HUES6 (cell line): Measurements from ENCODE around the gene TMEM123.
A peak's percentile ranks its signal among the peaks of the same experiment; 100 is the strongest.

Source experiments
- H3K27ac ChIP-seq: 2 replicates; pipeline ENCODE4 v1.7.0; 2013; ENCODE audit warnings: low read depth, mild to moderate bottlenecking, low read length, inconsistent platforms
- H3K27me3 ChIP-seq: 2 replicates; pipeline ENCODE4 v1.6.1; 2013; ENCODE audit warnings: low read length; ENCODE audit not compliant: control insufficient read depth, insufficient read depth
- H3K36me3 ChIP-seq: 2 replicates; pipeline ENCODE4 v1.6.1; 2013; ENCODE audit warnings: low read length; ENCODE audit not compliant: control insufficient read depth, insufficient read depth
- H3K4me1 ChIP-seq: 2 replicates; pipeline ENCODE4 v1.6.1; 2013; ENCODE audit warnings: low read length; ENCODE audit not compliant: control insufficient read depth, insufficient read depth
- H3K4me3 ChIP-seq: 2 replicates; pipeline ENCODE4 v1.5.1; 2013; ENCODE audit warnings: low read depth, low read length
- H3K9ac ChIP-seq: one replicate; pipeline ENCODE4 v1.6.1; 2013; ENCODE audit warnings: mild to moderate bottlenecking, low read length
- H3K9me3 ChIP-seq: 2 replicates; pipeline ENCODE4 v1.6.1; 2013; ENCODE audit warnings: low read depth, low read length; ENCODE audit not compliant: control insufficient read depth, insufficient read depth

The TMEM123 gene

DNA sequence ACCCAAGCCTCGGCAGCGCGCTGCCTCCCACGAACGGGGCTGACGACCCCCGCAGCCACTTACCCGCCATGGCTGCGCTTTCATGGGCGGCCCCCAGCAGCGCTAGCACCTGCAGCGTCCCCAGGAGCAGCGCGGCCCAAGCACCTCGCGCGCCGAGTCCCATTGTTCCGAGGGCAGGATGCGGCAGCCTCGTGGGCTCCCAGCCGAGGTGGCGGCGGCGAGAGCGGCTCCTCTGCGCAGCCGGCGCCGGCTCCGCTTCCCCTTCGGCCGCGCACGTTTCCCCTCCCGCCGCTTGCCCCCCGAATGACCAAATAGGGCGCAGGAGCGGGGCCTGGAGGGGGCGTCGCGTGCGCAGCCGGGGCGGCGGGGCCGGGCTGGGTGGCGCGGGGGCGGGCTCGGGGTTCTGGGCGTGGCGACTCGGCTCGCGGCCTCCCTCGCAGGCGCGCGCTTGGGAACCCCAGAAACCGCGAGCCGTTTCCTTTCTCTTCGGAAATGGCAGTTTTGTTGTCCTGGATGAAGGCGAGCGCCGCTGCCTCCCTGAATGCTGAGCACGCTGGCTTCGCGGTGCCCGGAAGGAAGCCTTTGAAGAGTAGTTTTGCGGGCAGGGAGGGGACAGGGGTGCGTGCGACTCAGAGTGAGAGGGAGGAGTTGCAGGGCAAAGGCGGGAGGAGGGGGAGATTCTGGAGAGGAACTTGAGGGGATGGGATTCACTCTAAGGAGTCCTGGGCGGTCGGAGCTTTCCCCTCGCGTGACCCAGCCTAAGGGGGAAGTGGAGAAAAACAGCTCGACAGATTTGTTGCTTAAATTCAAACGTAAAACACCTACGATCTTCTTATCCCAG, at the start of gene TMEM123:
TSS of gene TMEM123 (minus strand) at position 305 of the 841 bp plus-strand sequence. CDS start at position 163, 142 bp downstream.
- Histone ChIP-seq H3K4me1 (peaks cover 40% of the 10 kb centered on the region), H3K36me3 (peaks cover 9% of the 10 kb centered on the region; the same call in 1 of the 2 replicates), H3K27me3 (peaks cover 8% of the 10 kb centered on the region; the same call in 1 of the 2 replicates)

GRCh38 chr11:102500829-102501228, 48.3 kb upstream of the TMEM123 start:
- H3K27me3 ChIP-seq = no peaks in the 10 kb centered on the region
- H3K9me3 ChIP-seq = no peaks in the 10 kb centered on the region
- H3K4me3 ChIP-seq = no peak overlapping the region
- H3K36me3 ChIP-seq = no peaks in the 10 kb centered on the region
- no peak overlapping the region for H3K9ac ChIP-seq
- peaks cover 3% of the 10 kb centered on the region; the same call in 1 of the 2 replicates for H3K4me1 ChIP-seq
- H3K27ac ChIP-seq = no peak overlapping the region

More for the DNA sequence above, at the start of gene TMEM123:
- peak within 1 kb of the TSS; percentile 91 for H3K4me3 ChIP-seq
- H3K9ac ChIP-seq = peak within 1 kb of the TSS; percentile 87
- peak within 1 kb of the TSS; percentile 77 for H3K27ac ChIP-seq
- no peaks in the 10 kb centered on the region for H3K9me3 ChIP-seq

GRCh38 chr11:102499931-102500330, 47.4 kb upstream of the TMEM123 start:
- H3K27ac ChIP-seq = no peak overlapping the region
- peaks cover 6% of the 10 kb centered on the region; the same call in 1 of the 2 replicates for H3K4me1 ChIP-seq
- H3K9ac ChIP-seq = no peak overlapping the region
- no peaks in the 10 kb centered on the region for H3K27me3 ChIP-seq
- H3K4me3 ChIP-seq = no peak overlapping the region
- no peaks in the 10 kb centered on the region for H3K36me3 ChIP-seq
- no peaks in the 10 kb centered on the region for H3K9me3 ChIP-seq

DNA sequence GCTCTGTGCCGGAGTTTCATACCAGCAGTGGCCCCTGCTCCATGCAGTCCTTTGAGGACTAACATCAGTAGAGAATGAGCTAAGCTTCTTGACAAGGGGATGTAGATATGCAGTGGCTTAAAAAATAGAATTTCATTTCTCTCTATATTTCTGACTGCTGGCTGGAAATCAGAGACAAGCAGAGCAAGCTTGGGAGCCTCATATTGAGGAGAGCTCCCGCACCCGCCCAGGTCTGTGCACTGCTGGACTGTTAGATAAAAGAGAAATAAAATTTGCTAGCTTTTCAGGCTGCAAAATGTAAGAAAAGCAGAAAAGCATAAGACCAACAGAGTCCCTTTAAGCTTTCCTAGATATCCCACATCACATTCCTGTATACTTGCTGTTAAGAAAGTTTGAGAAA, 46.6 kb upstream of the TMEM123 start:
- Histone ChIP-seq H3K4me1 (peaks cover 6% of the 10 kb centered on the region; the same call in 1 of the 2 replicates), H3K9me3 (no peaks in the 10 kb centered on the region), H3K4me3 (no peak overlapping the region), H3K27me3 (no peaks in the 10 kb centered on the region), H3K9ac (no peak overlapping the region), H3K36me3 (no peaks in the 10 kb centered on the region), H3K27ac (no peak overlapping the region)

- no peak overlapping the region for H3K9ac ChIP-seq
- H3K9me3 ChIP-seq = no peaks in the 10 kb centered on the region
- H3K4me3 ChIP-seq = no peak overlapping the region
- peaks cover 6% of the 10 kb centered on the region; the same call in 1 of the 2 replicates for H3K4me1 ChIP-seq
- no peaks in the 10 kb centered on the region for H3K36me3 ChIP-seq
- no peaks in the 10 kb centered on the region for H3K27me3 ChIP-seq
- no peak overlapping the region for H3K27ac ChIP-seq
Observed at GRCh38 chr11:102497061-102497460, 44.5 kb upstream of the TMEM123 start.

DNA sequence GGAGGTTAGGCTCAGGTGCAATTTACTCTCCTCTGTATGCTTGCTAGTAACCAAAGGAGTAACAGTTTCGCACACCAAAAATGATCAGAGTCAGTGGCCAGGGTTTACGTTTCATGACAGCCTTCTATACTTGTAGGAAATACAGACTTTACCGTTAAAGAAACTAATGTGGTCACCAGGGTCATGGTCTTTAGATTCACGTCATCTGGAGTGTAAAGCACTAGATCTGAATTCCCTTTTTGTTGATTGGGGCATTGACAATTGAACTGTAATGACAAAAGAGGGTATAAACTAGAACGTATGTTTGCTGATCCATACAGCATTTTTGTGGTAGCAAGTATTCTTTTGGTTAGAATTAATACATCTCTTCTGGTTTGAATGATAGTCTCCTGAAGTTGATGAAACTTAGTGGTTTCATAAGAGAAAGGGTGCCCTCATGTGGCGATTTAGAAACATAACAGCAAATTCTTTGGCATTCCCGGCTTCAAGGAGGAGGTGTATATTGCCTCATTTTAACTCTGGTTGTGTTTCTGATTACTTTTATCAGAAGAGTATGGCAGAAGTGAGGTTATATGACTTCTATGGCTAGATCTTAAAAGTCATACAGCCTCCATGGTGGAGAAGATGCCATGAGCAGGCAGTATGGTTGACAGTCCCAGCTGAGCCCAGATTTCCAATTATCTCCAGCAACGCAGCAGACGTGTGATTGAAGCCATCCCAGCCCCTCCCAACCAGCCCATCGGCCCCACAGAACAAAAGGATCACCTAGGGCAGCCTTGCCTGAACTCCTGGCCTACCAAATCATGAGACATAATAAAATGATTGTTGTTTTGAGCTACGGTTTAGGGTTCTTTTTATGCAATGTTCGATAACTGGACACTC, 42.8 kb upstream of the TMEM123 start:
- no peak overlapping the region for H3K9ac ChIP-seq
- H3K27me3 ChIP-seq = no peaks in the 10 kb centered on the region
- H3K9me3 ChIP-seq = no peaks in the 10 kb centered on the region
- H3K4me1 ChIP-seq = peaks cover 6% of the 10 kb centered on the region; the same call in 1 of the 2 replicates
- peak overlapping the region; percentile 40 for H3K4me3 ChIP-seq
- H3K36me3 ChIP-seq = no peaks in the 10 kb centered on the region
- H3K27ac ChIP-seq = no peak overlapping the region

- peaks cover 6% of the 10 kb centered on the region; the same call in 1 of the 2 replicates for H3K4me1 ChIP-seq
- H3K27me3 ChIP-seq = no peaks in the 10 kb centered on the region
- no peak overlapping the region for H3K9ac ChIP-seq
- H3K36me3 ChIP-seq = no peaks in the 10 kb centered on the region
- H3K27ac ChIP-seq = no peak overlapping the region
- no peak overlapping the region for H3K4me3 ChIP-seq
- H3K9me3 ChIP-seq = no peaks in the 10 kb centered on the region
Observed at GRCh38 chr11:102494216-102494615, 41.7 kb upstream of the TMEM123 start.

GRCh38 chr11:102493524-102493923, 41.0 kb upstream of the TMEM123 start:
- Histone ChIP-seq H3K27ac (no peak overlapping the region), H3K9ac (no peak overlapping the region), H3K9me3 (no peaks in the 10 kb centered on the region), H3K4me3 (no peak overlapping the region), H3K27me3 (no peaks in the 10 kb centered on the region), H3K36me3 (no peaks in the 10 kb centered on the region), H3K4me1 (peaks cover 6% of the 10 kb centered on the region; the same call in 1 of the 2 replicates)

- Histone ChIP-seq H3K36me3 (no peaks in the 10 kb centered on the region), H3K9ac (no peak overlapping the region), H3K4me1 (peaks cover 6% of the 10 kb centered on the region; the same call in 1 of the 2 replicates), H3K27me3 (no peaks in the 10 kb centered on the region), H3K27ac (no peak overlapping the region), H3K9me3 (no peaks in the 10 kb centered on the region), H3K4me3 (no peak overlapping the region)
Observed at GRCh38 chr11:102491969-102492368, 39.4 kb upstream of the TMEM123 start.

- no peak overlapping the region for H3K27ac ChIP-seq
- H3K4me3 ChIP-seq = no peak overlapping the region
- H3K9me3 ChIP-seq = no peaks in the 10 kb centered on the region
- H3K27me3 ChIP-seq = no peaks in the 10 kb centered on the region
- no peaks in the 10 kb centered on the region for H3K36me3 ChIP-seq
- H3K4me1 ChIP-seq = no peaks in the 10 kb centered on the region
- H3K9ac ChIP-seq = no peak overlapping the region
Observed at GRCh38 chr11:102489186-102490145, 36.9 kb upstream of the TMEM123 start.
